HG03442 (cell line): Measurements from ENCODE around the gene BIRC5.
"Not testable (repeated sequence)": the region's sequence is repeated elsewhere in the genome, so short reads cannot be mapped to it uniquely, and the experiment has no call there.

Source experiments
- ATAC-seq: cut with Tn5 transposase; IDR thresholded peaks from one replicate; pipeline ENCODE4 v1.9.1; 2021; ENCODE audit warnings: mild to moderate bottlenecking, moderate library complexity; ENCODE audit not compliant: unreplicated experiment

The BIRC5 gene

GRCh38 chr17:78224231-78225087, 10.4 kb downstream of the BIRC5 start:
- ATAC-seq, result no peak

- no peak for ATAC-seq
These were observed 11.2 kb downstream of the BIRC5 start for GRCh38 chr17:78225088-78225865.

- no peak for ATAC-seq
These were observed 12.2 kb downstream of the BIRC5 start for GRCh38 chr17:78226055-78226758.

GRCh38 chr17:78226759-78227454, 12.9 kb downstream of the BIRC5 start:
- no peak for ATAC-seq

GRCh38 chr17:78227455-78227916, 13.4 kb downstream of the BIRC5 start:
- ATAC-seq, result no peak

- no peak for ATAC-seq
These were observed 14.1 kb downstream of the BIRC5 start for GRCh38 chr17:78228176-78228575.

GRCh38 chr17:78230252-78230962, 16.4 kb downstream of the BIRC5 start:
- ATAC-seq, result no peak

GRCh38 chr17:78230996-78231935, 17.2 kb downstream of the BIRC5 start, which contains the start of gene TMEM235:
Gene TMEM235, plus strand, starts transcription at chr17:78231631. Its CDS starts 393 bp downstream, at chr17:78232024.
- ATAC-seq, result no peak

GRCh38 chr17:78231991-78232858, 18.2 kb downstream of the BIRC5 start:
- no peak for ATAC-seq

GRCh38 chr17:78232859-78233173, 18.8 kb downstream of the BIRC5 start:
- no peak for ATAC-seq

GRCh38 chr17:78233678-78234077, 19.6 kb downstream of the BIRC5 start:
- no peak for ATAC-seq

- ATAC-seq, result no peak
These were observed 20.3 kb downstream of the BIRC5 start for GRCh38 chr17:78234261-78234865.

GRCh38 chr17:78235022-78235421, 21.0 kb downstream of the BIRC5 start:
- ATAC-seq, result not testable (repeated sequence)

GRCh38 chr17:78235885-78236284, 21.8 kb downstream of the BIRC5 start:
- ATAC-seq, result no peak

GRCh38 chr17:78236362-78237127, 22.5 kb downstream of the BIRC5 start:
- no peak for ATAC-seq

GRCh38 chr17:78237401-78238012, 23.5 kb downstream of the BIRC5 start:
- no peak for ATAC-seq
